SK-N-SH treated with all-trans-retinoic acid at 6 μM for 48 hours (cell line): ENCODE data around the gene FRYL.

Source experiments
- BACH2 ChIP-seq: fragments of 250-450 bp; sonication (Bioruptor Pico); IDR thresholded peaks from 2 replicates; pipeline ENCODE4 v1.9.0; 2021; ENCODE audit warnings: mild to moderate bottlenecking, borderline replicate concordance
- GLIS3 ChIP-seq: fragments of 250-450 bp; sonication (Bioruptor Pico); IDR thresholded peaks from 2 replicates; pipeline ENCODE4 v1.5.0; 2020; ENCODE audit warnings: mild to moderate bottlenecking, moderate library complexity
- PATZ1 ChIP-seq: fragments of 250-450 bp; sonication (Bioruptor Pico); IDR thresholded peaks from 2 replicates; pipeline ENCODE4 v1.8.0; 2020; ENCODE audit warnings: mild to moderate bottlenecking, moderate library complexity, borderline replicate concordance
- TOX ChIP-seq: fragments of 250-450 bp; sonication (Bioruptor Pico); IDR thresholded peaks from 2 replicates; pipeline ENCODE4 v1.8.0; 2021; ENCODE audit warnings: mild to moderate bottlenecking, moderate library complexity, borderline replicate concordance

- TF ChIP-seq GLIS3 (CRISPR knock-in tag) = no peak
- TF ChIP-seq BACH2 (CRISPR knock-in tag) = no peak
- TF ChIP-seq PATZ1 (CRISPR knock-in tag) = no peak
- no peak for TF ChIP-seq TOX (CRISPR knock-in tag)
These were observed 309.5 kb downstream of the FRYL start for GRCh38 chr4:48470570-48470969.
